H9 (cell line): Measurements from ENCODE around the gene PRKCB. TPM values are rescaled to one million over a fixed set of nuclear protein-coding genes. Genes with fewer than 3 reads are reported as not detected.

Experiments used
- DNase-seq: peaks from one replicate; pipeline ENCODE4 v3.0.0-alpha.2; 2017
- H2AFZ ChIP-seq: one replicate; pipeline ENCODE4 v1.6.1; 2013; ENCODE audit warnings: mild to moderate bottlenecking, low read length, control low read depth, moderate library complexity
- H2AK5ac ChIP-seq: 2 replicates; pipeline ENCODE4 v1.6.1; 2013; ENCODE audit warnings: low read length, control low read depth, mixed read lengths; ENCODE audit not compliant: insufficient read length
- H2BK120ac ChIP-seq: one replicate; pipeline ENCODE4 v1.6.1; 2013; ENCODE audit warnings: low read depth, mild to moderate bottlenecking, low read length, control low read depth, inconsistent platforms; ENCODE audit not compliant: poor library complexity, severe bottlenecking
- H2BK12ac ChIP-seq: 2 replicates; pipeline ENCODE4 v1.6.1; 2013; ENCODE audit warnings: low read length, control low read depth, mixed read lengths, low read depth; ENCODE audit not compliant: insufficient read length
- H2BK15ac ChIP-seq: 2 replicates; pipeline ENCODE4 v1.6.1; 2013; ENCODE audit warnings: low read depth, low read length, control low read depth
- H2BK20ac ChIP-seq: one replicate; pipeline ENCODE4 v1.6.1; 2013; ENCODE audit warnings: low read depth, mild to moderate bottlenecking, low read length, control low read depth, inconsistent platforms; ENCODE audit not compliant: poor library complexity, severe bottlenecking
- H2BK5ac ChIP-seq: 2 replicates; pipeline ENCODE4 v1.6.1; 2013; ENCODE audit warnings: low read length, control low read depth, mixed read lengths; ENCODE audit not compliant: insufficient read length
- H3K14ac ChIP-seq: 2 replicates; pipeline ENCODE4 v1.6.1; 2013; ENCODE audit warnings: low read length, control low read depth; ENCODE audit not compliant: insufficient read depth
- H3K18ac ChIP-seq: 2 replicates; pipeline ENCODE4 v1.6.1; 2013; ENCODE audit warnings: low read depth, mild to moderate bottlenecking, mixed read lengths, low read length, control low read depth; ENCODE audit not compliant: insufficient read length
- H3K23ac ChIP-seq: 2 replicates; pipeline ENCODE4 v1.6.1; 2013; ENCODE audit warnings: low read length, control low read depth, mixed read lengths, low read depth; ENCODE audit not compliant: insufficient read length
- H3K23me2 ChIP-seq: 2 replicates; pipeline ENCODE4 v1.6.1; 2013; ENCODE audit warnings: low read depth, mild to moderate bottlenecking, mixed read lengths, low read length, control low read depth; ENCODE audit not compliant: insufficient read length, poor library complexity, severe bottlenecking
- H3K27ac ChIP-seq: 2 replicates; pipeline ENCODE4 v1.5.1; 2013; ENCODE audit warnings: low read length, control low read depth, mixed read lengths, low read depth; ENCODE audit not compliant: insufficient read length
- H3K27me3 ChIP-seq: 2 replicates; pipeline ENCODE4 v1.6.1; 2013; ENCODE audit warnings: low read length, control low read depth, inconsistent platforms; ENCODE audit not compliant: insufficient read depth
- H3K4ac ChIP-seq: 2 replicates; pipeline ENCODE4 v1.6.1; 2013; ENCODE audit warnings: low read depth, mild to moderate bottlenecking, control low read depth, inconsistent platforms, low read length, moderate library complexity
- H3K4me1 ChIP-seq: 2 replicates; pipeline ENCODE4 v1.6.1; 2013; ENCODE audit warnings: low read length, control low read depth, inconsistent platforms; ENCODE audit not compliant: insufficient read depth
- H3K4me2 ChIP-seq: 2 replicates; pipeline ENCODE4 v1.6.1; 2013; ENCODE audit warnings: low read length, control low read depth, mixed read lengths; ENCODE audit not compliant: insufficient read length, insufficient read depth
- H3K56ac ChIP-seq: 2 replicates; pipeline ENCODE4 v1.6.1; 2013; ENCODE audit warnings: low read depth, mild to moderate bottlenecking, mixed read lengths, low read length, control low read depth; ENCODE audit not compliant: insufficient read length
- H3K79me1 ChIP-seq: 2 replicates; pipeline ENCODE4 v1.6.1; 2013; ENCODE audit warnings: low read depth, mild to moderate bottlenecking, moderate library complexity, low read length, control low read depth, inconsistent platforms; ENCODE audit not compliant: insufficient read depth, poor library complexity, severe bottlenecking
- H3K79me2 ChIP-seq: 2 replicates; pipeline ENCODE4 v1.6.1; 2013; ENCODE audit warnings: low read length, control low read depth, inconsistent platforms; ENCODE audit not compliant: insufficient read depth
- H3K9ac ChIP-seq: 2 replicates; pipeline ENCODE4 v1.6.1; 2013; ENCODE audit warnings: low read length, control low read depth, mixed read lengths; ENCODE audit not compliant: insufficient read length; ENCODE audit errors: extremely low read depth
- H3K9me3 ChIP-seq: one replicate; pipeline ENCODE4 v1.6.1; 2013; ENCODE audit warnings: low read depth, low read length, inconsistent platforms; ENCODE audit not compliant: control insufficient read depth
- H3T11ph ChIP-seq: one replicate; pipeline ENCODE4 v1.6.1; 2013; ENCODE audit warnings: mild to moderate bottlenecking, low read length, control low read depth, inconsistent platforms
- H4K20me1 ChIP-seq: one replicate; pipeline ENCODE4 v1.6.1; 2013; ENCODE audit not compliant: control insufficient read depth, insufficient read length, insufficient read depth
- H4K5ac ChIP-seq: 2 replicates; pipeline ENCODE4 v1.6.1; 2013; ENCODE audit warnings: low read depth, mild to moderate bottlenecking, mixed read lengths, low read length, control low read depth; ENCODE audit not compliant: insufficient read length
- H4K8ac ChIP-seq: replicated peaks from 2 replicates; pipeline ENCODE4 v1.6.1; 2013; ENCODE audit warnings: low read length, control low read depth, mixed read lengths, low read depth; ENCODE audit not compliant: insufficient read length
- H4K91ac ChIP-seq: 2 replicates; pipeline ENCODE4 v1.6.1; 2013; ENCODE audit warnings: low read depth, mild to moderate bottlenecking, moderate library complexity, mixed read lengths, low read length, control low read depth; ENCODE audit not compliant: insufficient read length
- H3K27ac Mint-ChIP-seq, 3 experiments: 2 replicates in 2 of 3; 3 replicates in 1 of 3; pipeline ENCODE4 v1.8.0; 2020 to 2021; ENCODE audit warnings: mixed read lengths in 3 of 3, mild to moderate bottlenecking in 1 of 3, moderate library complexity in 1 of 3
- H3K27me3 Mint-ChIP-seq: 2 replicates; pipeline ENCODE4 v1.8.0; 2021; ENCODE audit warnings: low read depth, mild to moderate bottlenecking, moderate library complexity, mixed read lengths
- H3K36me3 Mint-ChIP-seq, 3 experiments: 2 replicates in 2 of 3; 3 replicates in 1 of 3; pipeline ENCODE4 v1.8.0; 2020 to 2021; ENCODE audit warnings: low read depth in 3 of 3, mixed read lengths in 3 of 3; ENCODE audit not compliant: insufficient read depth in 1 of 3
- H3K4me1 Mint-ChIP-seq, 2 experiments: 2 replicates each; pipeline ENCODE4 v1.8.0; 2020; ENCODE audit warnings: mixed read lengths in 2 of 2
- H3K4me3 Mint-ChIP-seq, 2 experiments: 2 replicates in 1 of 2; 3 replicates in 1 of 2; pipeline ENCODE4 v1.8.0; 2020 to 2021; ENCODE audit warnings: mild to moderate bottlenecking in 2 of 2, mixed read lengths in 2 of 2, moderate library complexity in 1 of 2
- H3K9me3 Mint-ChIP-seq, 2 experiments: 2 replicates in 1 of 2; 3 replicates in 1 of 2; pipeline ENCODE4 v1.8.0; 2020; ENCODE audit warnings: mild to moderate bottlenecking in 2 of 2, mixed read lengths in 2 of 2, moderate library complexity in 1 of 2
- WGBS: extraction: QIAGEN DNeasy Blood & Tissue Kit; methylation state at CpG from one replicate; pipeline ENCODE4 v1.1.7; 2013; ENCODE audit warnings: missing lambda C conversion rate, low lambda C conversion rate, mixed read lengths; ENCODE audit not compliant: insufficient read length; ENCODE audit errors: extremely low coverage; 5-methylcytosine and 5-hydroxymethylcytosine counted together
- total RNA-seq: library from RNA; stranded (reverse); gene quantifications from 2 replicates; pipeline ENCODE4 v1.2.1, GENCODE V29; 2021
- TF ChIP-seq, protein P1 (sequence below): fragments of 200-600 bp; sonication (generic); conservative IDR thresholded peaks from 3 replicates; pipeline ENCODE4 v1.8.0; 2021; ENCODE audit warnings: antibody characterized with exemption, mild to moderate bottlenecking

Gene PRKCB
- total RNA-seq, 1 experiment from 2014 or later: 7.0 TPM

DNA sequence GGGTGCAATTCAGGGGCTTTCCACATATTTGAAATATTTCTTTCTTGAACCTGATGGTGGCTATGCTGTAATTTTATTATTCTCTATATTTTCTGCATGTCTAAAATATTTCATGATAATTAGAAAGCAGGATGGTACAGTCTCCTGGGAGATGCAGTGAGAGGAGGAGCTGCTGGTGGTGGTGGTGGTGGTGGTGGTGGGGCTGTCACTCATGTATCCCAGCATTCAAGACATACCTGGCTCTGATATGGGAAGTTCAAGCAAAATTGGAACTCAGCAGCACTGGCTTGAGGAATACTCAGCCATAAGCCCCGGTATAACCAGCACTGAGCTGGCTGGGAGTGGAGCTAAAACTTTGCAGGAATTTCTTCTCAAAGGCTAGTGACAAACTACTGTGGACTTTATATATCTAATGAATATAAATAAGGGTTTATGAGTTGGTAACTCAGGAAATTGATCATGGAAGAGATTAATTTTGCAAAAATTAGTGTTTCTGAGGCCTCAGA is 200.3 kb downstream of the PRKCB start:
- Histone ChIP-seq H2BK5ac (no peak overlapping the region), H2AK5ac (no peak overlapping the region)

More for the DNA sequence above, 200.3 kb downstream of the PRKCB start:
- Histone ChIP-seq H3K4ac (no peak overlapping the region), H3K4me1 (no peaks in the 10 kb centered on the region), H3K23ac (no peak overlapping the region), H3K18ac (no peak overlapping the region), H4K5ac (no peak overlapping the region), H3K9ac (no peak overlapping the region), H3K79me2 (no peaks in the 10 kb centered on the region), H3K56ac (no peak overlapping the region), H3K14ac (no peak overlapping the region), H2BK12ac (no peak overlapping the region), H4K91ac (no peak overlapping the region), H2BK15ac (no peak overlapping the region), H3K27ac (no peak overlapping the region), H3K9me3 (no peaks in the 10 kb centered on the region), H3K79me1 (no peaks in the 10 kb centered on the region), H4K8ac (no peak overlapping the region), H3K23me2 (no peaks in the 10 kb centered on the region), H2BK120ac (no peak overlapping the region), H4K20me1 (no peaks in the 10 kb centered on the region), H3K27me3 (no peaks in the 10 kb centered on the region), H3T11ph (no peak overlapping the region), H2BK20ac (no peak overlapping the region), H3K4me2 (no peak overlapping the region), H2AFZ (no peak overlapping the region)
- peaks cover 2 to 6% of the 10 kb centered on the region in 2 experiments; a peak in 3 of 4 replicates for H3K4me1 Mint-ChIP-seq
- WGBS: no CpG with 5 or more reads among the region's 1 CpG
- peaks cover 0 to 12% (median 5%) of the 10 kb centered on the region in 3 experiments; a peak in 4 of 7 replicates for H3K36me3 Mint-ChIP-seq
- TF ChIP-seq, protein P1, sequence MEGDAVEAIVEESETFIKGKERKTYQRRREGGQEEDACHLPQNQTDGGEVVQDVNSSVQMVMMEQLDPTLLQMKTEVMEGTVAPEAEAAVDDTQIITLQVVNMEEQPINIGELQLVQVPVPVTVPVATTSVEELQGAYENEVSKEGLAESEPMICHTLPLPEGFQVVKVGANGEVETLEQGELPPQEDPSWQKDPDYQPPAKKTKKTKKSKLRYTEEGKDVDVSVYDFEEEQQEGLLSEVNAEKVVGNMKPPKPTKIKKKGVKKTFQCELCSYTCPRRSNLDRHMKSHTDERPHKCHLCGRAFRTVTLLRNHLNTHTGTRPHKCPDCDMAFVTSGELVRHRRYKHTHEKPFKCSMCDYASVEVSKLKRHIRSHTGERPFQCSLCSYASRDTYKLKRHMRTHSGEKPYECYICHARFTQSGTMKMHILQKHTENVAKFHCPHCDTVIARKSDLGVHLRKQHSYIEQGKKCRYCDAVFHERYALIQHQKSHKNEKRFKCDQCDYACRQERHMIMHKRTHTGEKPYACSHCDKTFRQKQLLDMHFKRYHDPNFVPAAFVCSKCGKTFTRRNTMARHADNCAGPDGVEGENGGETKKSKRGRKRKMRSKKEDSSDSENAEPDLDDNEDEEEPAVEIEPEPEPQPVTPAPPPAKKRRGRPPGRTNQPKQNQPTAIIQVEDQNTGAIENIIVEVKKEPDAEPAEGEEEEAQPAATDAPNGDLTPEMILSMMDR: no peak
- H3K4me3 Mint-ChIP-seq: no peak overlapping the region
- no peak overlapping the region for H3K27ac Mint-ChIP-seq
- no peak for DNase-seq
- peaks cover 7% of the 10 kb centered on the region for H3K27me3 Mint-ChIP-seq
- peaks cover 4 to 15% of the 10 kb centered on the region in 2 experiments; a peak in 4 of 5 replicates for H3K9me3 Mint-ChIP-seq
